Measurements from ENCODE around the gene USP32. TPM values are rescaled to one million over a fixed set of nuclear protein-coding genes. Genes with fewer than 3 reads are reported as not detected.

Gene USP32
- total RNA-seq, 1 experiment from 2014 or later, result 103 TPM

DNA sequence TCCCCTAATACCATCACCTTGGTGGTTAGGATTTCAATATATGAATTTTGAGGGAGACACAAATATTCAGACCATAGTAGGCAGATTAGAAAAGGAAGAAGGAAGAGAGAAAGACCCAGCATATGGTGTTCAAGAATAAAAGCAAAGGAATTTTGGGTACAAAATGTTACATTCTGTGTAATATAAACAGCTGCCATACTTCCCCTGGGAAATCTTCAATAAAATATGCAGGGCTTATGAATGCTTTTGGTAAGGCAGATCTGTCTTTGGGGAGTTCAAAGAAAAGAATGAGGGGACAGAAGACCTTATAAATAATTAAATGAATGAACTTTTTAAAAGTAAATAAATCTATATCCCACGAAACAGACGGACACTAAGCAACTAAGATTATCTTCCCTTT, 91.9 kb downstream of the USP32 start (continued):
- TF ChIP-seq, protein P1, sequence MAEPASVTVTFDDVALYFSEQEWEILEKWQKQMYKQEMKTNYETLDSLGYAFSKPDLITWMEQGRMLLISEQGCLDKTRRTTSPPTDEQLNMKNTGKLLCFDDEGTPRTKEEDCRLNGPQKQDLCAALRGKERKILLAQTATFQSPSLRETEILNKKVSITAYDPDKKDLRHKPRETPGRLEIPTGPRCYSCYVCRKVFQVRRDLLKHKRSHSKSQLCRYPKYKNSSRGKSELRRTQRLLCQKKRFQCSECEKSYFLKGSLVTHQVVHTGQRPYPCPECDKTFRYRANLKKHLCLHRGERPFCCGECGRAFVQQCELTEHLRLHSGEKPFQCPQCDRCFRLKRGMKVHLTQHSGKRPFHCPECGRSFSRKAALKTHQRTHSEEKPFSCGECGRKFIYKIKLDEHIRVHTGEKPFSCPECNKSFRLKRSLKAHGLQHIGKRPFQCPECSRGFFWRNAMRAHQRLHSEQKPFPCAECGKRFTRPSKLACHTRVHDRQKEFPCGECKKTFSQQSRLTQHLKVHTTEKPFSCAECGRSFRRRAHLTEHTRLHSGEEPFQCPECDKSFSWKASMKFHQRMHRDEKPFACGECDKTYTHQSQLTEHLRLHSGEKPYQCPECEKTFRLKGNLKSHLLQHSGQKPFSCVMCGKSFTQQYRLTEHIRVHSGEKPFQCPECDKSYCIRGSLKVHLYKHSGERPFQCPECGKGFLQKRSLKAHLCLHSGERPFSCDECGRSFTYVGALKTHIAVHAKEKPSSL (CRISPR knock-in tag; conservative IDR thresholded peaks at IDR 0.05), result no peak
- TF ChIP-seq, protein P2, sequence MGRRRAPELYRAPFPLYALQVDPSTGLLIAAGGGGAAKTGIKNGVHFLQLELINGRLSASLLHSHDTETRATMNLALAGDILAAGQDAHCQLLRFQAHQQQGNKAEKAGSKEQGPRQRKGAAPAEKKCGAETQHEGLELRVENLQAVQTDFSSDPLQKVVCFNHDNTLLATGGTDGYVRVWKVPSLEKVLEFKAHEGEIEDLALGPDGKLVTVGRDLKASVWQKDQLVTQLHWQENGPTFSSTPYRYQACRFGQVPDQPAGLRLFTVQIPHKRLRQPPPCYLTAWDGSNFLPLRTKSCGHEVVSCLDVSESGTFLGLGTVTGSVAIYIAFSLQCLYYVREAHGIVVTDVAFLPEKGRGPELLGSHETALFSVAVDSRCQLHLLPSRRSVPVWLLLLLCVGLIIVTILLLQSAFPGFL (CRISPR knock-in tag; IDR thresholded peaks at IDR 0.05; ENCODE audit: borderline replicate concordance), result no peak
- TF ChIP-seq E2F5 (CRISPR knock-in tag; IDR thresholded peaks at IDR 0.05), result no peak
- no peak for TF ChIP-seq NFATC4 (CRISPR knock-in tag; IDR thresholded peaks at IDR 0.05)
- no peak for TF ChIP-seq TP53 (CRISPR knock-in tag; IDR thresholded peaks at IDR 0.05)
- TF ChIP-seq HMGA2 (CRISPR knock-in tag; IDR thresholded peaks at IDR 0.05), result no peak

DNA sequence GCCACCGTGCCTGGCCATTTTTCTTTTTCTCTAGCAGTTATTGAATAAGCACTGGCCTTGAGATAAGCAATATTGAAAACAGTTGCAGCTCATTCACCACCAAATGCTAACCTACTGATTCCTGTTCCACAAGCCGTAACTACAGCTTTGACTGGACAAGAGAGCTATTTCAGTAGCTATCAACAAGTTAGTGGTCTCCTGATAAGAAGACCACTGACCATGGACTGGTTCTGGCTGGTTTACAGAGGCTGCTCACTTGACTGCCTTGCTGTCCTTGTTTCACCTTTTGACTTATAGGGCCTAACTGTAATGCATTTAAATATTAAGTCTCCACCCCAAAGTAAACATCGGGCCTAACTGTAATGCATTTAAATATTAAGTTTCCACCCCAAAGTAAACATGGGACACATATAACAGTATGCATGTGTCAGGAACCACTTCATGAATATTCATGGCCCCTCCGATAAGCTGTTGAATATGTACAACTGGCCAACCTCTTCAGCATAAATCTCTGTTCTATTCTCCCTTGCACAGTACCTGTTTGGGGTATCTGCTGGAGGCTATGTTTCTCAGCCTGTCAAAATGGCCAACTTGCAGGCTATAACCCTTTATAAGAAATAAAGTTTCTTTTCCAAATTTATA, 94.1 kb downstream of the USP32 start:
- ATAC-seq (no peak), DNase-seq (ENCODE audit: low spot score) (no peak)
- Mint-ChIP-seq H3K27ac (no peak overlapping the region), H3K27me3 (ENCODE audit: low read depth) (no peaks in the 10 kb centered on the region), H3K36me3 (peaks cover 5% of the 10 kb centered on the region; the same call in 1 of the 2 replicates), H3K4me3 (no peak overlapping the region), H3K9me3 (no peaks in the 10 kb centered on the region), H3K4me1 (no peaks in the 10 kb centered on the region)
- ChIA-PET POLR2A (no interaction called here), CTCF (no interaction called here)
- no peak for TF ChIP-seq ZNF232 (CRISPR knock-in tag; IDR thresholded peaks at IDR 0.05)
- no peak for TF ChIP-seq FOXK1 (CRISPR knock-in tag; IDR thresholded peaks at IDR 0.05)
- TF ChIP-seq TP53 (CRISPR knock-in tag; IDR thresholded peaks at IDR 0.05), result no peak
- TF ChIP-seq, protein P1 (CRISPR knock-in tag; conservative IDR thresholded peaks at IDR 0.05), result no peak
- no peak for TF ChIP-seq CREM (CRISPR knock-in tag; IDR thresholded peaks at IDR 0.05)
- no peak for TF ChIP-seq GTF2I (CRISPR knock-in tag; conservative IDR thresholded peaks at IDR 0.05)
- no peak for TF ChIP-seq KAT7 (CRISPR knock-in tag; IDR thresholded peaks at IDR 0.05; ENCODE audit: borderline replicate concordance)
- TF ChIP-seq, protein P3, sequence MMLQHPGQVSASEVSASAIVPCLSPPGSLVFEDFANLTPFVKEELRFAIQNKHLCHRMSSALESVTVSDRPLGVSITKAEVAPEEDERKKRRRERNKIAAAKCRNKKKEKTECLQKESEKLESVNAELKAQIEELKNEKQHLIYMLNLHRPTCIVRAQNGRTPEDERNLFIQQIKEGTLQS (CRISPR knock-in tag; conservative IDR thresholded peaks at IDR 0.05), result no peak
- TF ChIP-seq, protein P4, sequence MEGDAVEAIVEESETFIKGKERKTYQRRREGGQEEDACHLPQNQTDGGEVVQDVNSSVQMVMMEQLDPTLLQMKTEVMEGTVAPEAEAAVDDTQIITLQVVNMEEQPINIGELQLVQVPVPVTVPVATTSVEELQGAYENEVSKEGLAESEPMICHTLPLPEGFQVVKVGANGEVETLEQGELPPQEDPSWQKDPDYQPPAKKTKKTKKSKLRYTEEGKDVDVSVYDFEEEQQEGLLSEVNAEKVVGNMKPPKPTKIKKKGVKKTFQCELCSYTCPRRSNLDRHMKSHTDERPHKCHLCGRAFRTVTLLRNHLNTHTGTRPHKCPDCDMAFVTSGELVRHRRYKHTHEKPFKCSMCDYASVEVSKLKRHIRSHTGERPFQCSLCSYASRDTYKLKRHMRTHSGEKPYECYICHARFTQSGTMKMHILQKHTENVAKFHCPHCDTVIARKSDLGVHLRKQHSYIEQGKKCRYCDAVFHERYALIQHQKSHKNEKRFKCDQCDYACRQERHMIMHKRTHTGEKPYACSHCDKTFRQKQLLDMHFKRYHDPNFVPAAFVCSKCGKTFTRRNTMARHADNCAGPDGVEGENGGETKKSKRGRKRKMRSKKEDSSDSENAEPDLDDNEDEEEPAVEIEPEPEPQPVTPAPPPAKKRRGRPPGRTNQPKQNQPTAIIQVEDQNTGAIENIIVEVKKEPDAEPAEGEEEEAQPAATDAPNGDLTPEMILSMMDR (IDR thresholded peaks at IDR 0.05), result no peak
- TF ChIP-seq NFYB (CRISPR knock-in tag; conservative IDR thresholded peaks at IDR 0.05; ENCODE audit: low read depth), result no peak
- TF ChIP-seq ZNF317 (CRISPR knock-in tag; IDR thresholded peaks at IDR 0.05; ENCODE audit: borderline replicate concordance, low read depth), result no peak
- no peak for TF ChIP-seq RELA (CRISPR knock-in tag; IDR thresholded peaks at IDR 0.05; ENCODE audit: borderline replicate concordance)
- no peak for TF ChIP-seq ELF4 (CRISPR knock-in tag; IDR thresholded peaks at IDR 0.05; ENCODE audit: low read depth)
- no peak for TF ChIP-seq EMX1 (CRISPR knock-in tag; IDR thresholded peaks at IDR 0.05)

Measured in WTC11 (cell line).